CD4-positive, alpha-beta T cell (primary cell): ENCODE data around the gene ODC1. TPM values are rescaled to one million over a fixed set of nuclear protein-coding genes. Genes with fewer than 3 reads are reported as not detected.

Source experiments
- ATAC-seq: fragments of 200-7000 bp; cut with Tn5 transposase; one replicate; pipeline ENCODE4 v1.10.0; 2022; ENCODE audit warnings: mild to moderate bottlenecking; ENCODE audit not compliant: poor library complexity
- CTCF ChIA-PET: fragments of 350-600 bp; sonication (Branson Sonifier 250); formaldehyde crosslinking; loops from one replicate; lab custom pipeline; 2021; ENCODE audit warnings: antibody characterized with exemption, inconsistent platforms; lab: Charles Lee
- POLR2A ChIA-PET: fragments of 350-600 bp; sonication (Branson Sonifier 250); formaldehyde crosslinking; loops from one replicate; lab custom pipeline; 2021; ENCODE audit warnings: antibody characterized with exemption, inconsistent platforms; lab: Charles Lee
- DNase-seq, 14 experiments: peaks; one replicate each; pipeline ENCODE4 v3.0.0-alpha.2; 2013 to 2020; ENCODE audit warnings: mixed read lengths in 2 of 14
- H3K27ac ChIP-seq, 2 donors: one replicate each; pipeline versions ENCODE4 v1.5.1 to v1.7.0; 2013; ENCODE audit warnings: low read length in 2 of 2, low read depth in 1 of 2, mild to moderate bottlenecking in 1 of 2
- H3K27me3 ChIP-seq, 2 experiments: 1 replicate in 1 of 2; 2 replicates in 1 of 2; pipeline versions ENCODE4 v1.6.1 to v1.7.0; 2013; ENCODE audit warnings: low read length in 2 of 2, control low read depth in 1 of 2, mild to moderate bottlenecking in 1 of 2, moderate library complexity in 1 of 2; ENCODE audit not compliant: insufficient read depth in 2 of 2, control insufficient read depth in 1 of 2
- H3K36me3 ChIP-seq: one replicate; pipeline ENCODE4 v1.6.1; 2013; ENCODE audit warnings: low read length, control low read depth; ENCODE audit not compliant: insufficient read depth
- H3K4me1 ChIP-seq: one replicate; pipeline ENCODE4 v1.6.1; 2013; ENCODE audit warnings: low read length, control low read depth; ENCODE audit not compliant: insufficient read depth
- H3K4me3 ChIP-seq: one replicate; pipeline ENCODE4 v1.5.1; 2013; ENCODE audit warnings: mild to moderate bottlenecking, low read length, moderate library complexity
- H3K9me3 ChIP-seq, 2 experiments: 1 replicate in 1 of 2; 2 replicates in 1 of 2; pipeline versions ENCODE4 v1.6.1 to v1.7.0; 2013; ENCODE audit warnings: low read length in 2 of 2, mild to moderate bottlenecking in 2 of 2, control low read depth in 1 of 2, moderate library complexity in 1 of 2; ENCODE audit not compliant: control insufficient read depth in 1 of 2, insufficient read depth in 1 of 2
- H3K27ac Mint-ChIP-seq: one replicate; pipeline ENCODE4 v1.8.0; 2020; ENCODE audit warnings: mixed read lengths
- H3K27me3 Mint-ChIP-seq: one replicate; pipeline ENCODE4 v1.8.0; 2021; ENCODE audit warnings: mixed read lengths
- H3K36me3 Mint-ChIP-seq: one replicate; pipeline ENCODE4 v1.8.0; 2021; ENCODE audit warnings: low read depth, mixed read lengths
- H3K4me1 Mint-ChIP-seq: one replicate; pipeline ENCODE4 v1.8.0; 2021; ENCODE audit warnings: low read depth, mixed read lengths
- H3K4me3 Mint-ChIP-seq: one replicate; pipeline ENCODE4 v1.8.0; 2020; ENCODE audit warnings: mild to moderate bottlenecking, mixed read lengths
- H3K9me3 Mint-ChIP-seq: one replicate; pipeline ENCODE4 v1.8.0; 2020; ENCODE audit warnings: mixed read lengths
- CTCF ChIP-seq: fragments of 200-600 bp; IDR thresholded peaks from one replicate; pipeline ENCODE4 v1.8.0; 2022; ENCODE audit warnings: antibody characterized with exemption, mild to moderate bottlenecking
- intact Hi-C, 2 experiments: fragments of 100-400 bp; cut with DNase I in 1 of 2; cut with micrococcal nuclease in 1 of 2; formaldehyde crosslinking; loops; one replicate each; pipeline versions ENCODE4 v1.15.1 to v1.9.0; 2023 to 2025; cut with DNase I, micrococcal nuclease
- total RNA-seq, 174 experiments: library from RNA in 2 of 174; stranded (reverse) in 2 of 174; gene quantifications; one replicate each; pipeline ENCODE4 v1.2.3 and lab custom pipeline; 2021 to 2026

The ODC1 gene
- total RNA-seq, 2 experiments from 2014 or later: 162 to 164 TPM

- POLR2A ChIA-PET: no interaction called here
- H3K27me3 Mint-ChIP-seq: no peaks in the 10 kb centered on the region
- no peak for ATAC-seq
- CTCF ChIA-PET: no interaction called here
- no peak for DNase-seq
- Histone ChIP-seq H3K27ac (no peak overlapping the region), H3K36me3 (no peaks in the 10 kb centered on the region), H3K4me1 (peaks cover 17% of the 10 kb centered on the region), H3K4me3 (no peak overlapping the region), H3K27me3 (no peaks in the 10 kb centered on the region), H3K9me3 (no peaks in the 10 kb centered on the region)
- TF ChIP-seq CTCF: no peak
- intact Hi-C loops: loop anchor here in 1 of 2 experiments (5.0 kb wide), 2 partner anchors 353 to 1617 kb away; partner anchors contain the start of gene KIDINS220
- no peak overlapping the region for H3K4me3 Mint-ChIP-seq
- no peak overlapping the region for H3K27ac Mint-ChIP-seq
- no peaks in the 10 kb centered on the region for H3K36me3 Mint-ChIP-seq
- H3K9me3 Mint-ChIP-seq: no peaks in the 10 kb centered on the region
- H3K4me1 Mint-ChIP-seq: peaks cover 26% of the 10 kb centered on the region
Observed at GRCh38 chr2:10453905-10454298, 5.8 kb upstream of the ODC1 start.

GRCh38 chr2:10452956-10453904 lies 5.1 kb upstream of the ODC1 start:
- H3K4me1 ChIP-seq: peaks cover 21% of the 10 kb centered on the region
- Mint-ChIP-seq H3K27ac (no peak overlapping the region), H3K4me1 (peaks cover 26% of the 10 kb centered on the region), H3K4me3 (no peak overlapping the region), H3K36me3 (no peaks in the 10 kb centered on the region), H3K9me3 (no peaks in the 10 kb centered on the region), H3K27me3 (no peaks in the 10 kb centered on the region)
- no peak for TF ChIP-seq CTCF
- POLR2A ChIA-PET: interaction anchor here (1.1 kb wide), 1 partner anchor 41 kb away, joined by 4 read pairs; no protein-coding TSS in a partner anchor
- H3K27ac ChIP-seq: no peak overlapping the region
- ATAC-seq: no peak
- H3K9me3 ChIP-seq: no peaks in the 10 kb centered on the region
- H3K4me3 ChIP-seq: no peak overlapping the region
- no peaks in the 10 kb centered on the region for H3K36me3 ChIP-seq
- no peak for DNase-seq
- intact Hi-C loops: loop anchor here in 1 of 2 experiments (5.0 kb wide), 2 partner anchors 354 to 1616 kb away; partner anchors contain the start of gene KIDINS220
- CTCF ChIA-PET: no interaction called here
- H3K27me3 ChIP-seq: no peaks in the 10 kb centered on the region

GRCh38 chr2:10452312-10452711 lies 4.2 kb upstream of the ODC1 start:
- ChIA-PET POLR2A (interaction anchor here (1.1 kb wide), 1 partner anchor 42 kb away, joined by 4 read pairs; no protein-coding TSS in a partner anchor), CTCF (no interaction called here)
- TF ChIP-seq CTCF: no peak
- Mint-ChIP-seq H3K9me3 (no peaks in the 10 kb centered on the region), H3K4me3 (no peak overlapping the region), H3K4me1 (peaks cover 29% of the 10 kb centered on the region), H3K36me3 (peaks cover 2% of the 10 kb centered on the region), H3K27me3 (no peaks in the 10 kb centered on the region), H3K27ac (no peak overlapping the region)
- intact Hi-C loops: loop anchor here in 1 of 2 experiments (5.0 kb wide), 2 partner anchors 355 to 1615 kb away; partner anchors contain the start of gene KIDINS220
- DNase-seq (no peak), ATAC-seq (no peak)
- no peaks in the 10 kb centered on the region for H3K36me3 ChIP-seq
- H3K9me3 ChIP-seq: no peaks in the 10 kb centered on the region
- no peak overlapping the region for H3K27ac ChIP-seq
- peaks cover 25% of the 10 kb centered on the region for H3K4me1 ChIP-seq
- H3K27me3 ChIP-seq: no peaks in the 10 kb centered on the region
- H3K4me3 ChIP-seq: no peak overlapping the region
